GM18907 (cell line): ENCODE data around the gene ALKBH5.

Source experiments
- ATAC-seq: cut with Tn5 transposase; IDR thresholded peaks from one replicate; pipeline ENCODE4 v1.9.1; 2021; ENCODE audit warnings: mild to moderate bottlenecking, moderate library complexity; ENCODE audit not compliant: unreplicated experiment

The ALKBH5 gene

DNA sequence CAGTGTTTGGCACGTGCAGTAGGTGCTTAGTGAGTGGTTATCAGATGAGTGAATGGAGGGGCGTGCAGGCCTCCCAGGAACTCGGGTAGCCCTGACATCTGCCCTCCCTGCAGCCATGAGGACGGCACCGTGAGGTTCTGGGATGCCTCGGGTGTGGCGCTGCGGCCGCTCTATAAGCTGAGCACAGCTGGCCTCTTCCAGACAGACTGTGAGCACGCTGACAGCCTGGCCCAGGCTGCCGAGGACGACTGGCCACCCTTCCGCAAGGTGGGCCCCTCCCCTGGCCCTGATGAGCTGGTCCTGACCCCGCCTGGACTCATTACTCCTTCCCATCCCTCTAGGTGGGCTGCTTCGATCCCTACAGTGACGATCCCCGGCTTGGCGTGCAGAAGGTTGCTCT lies 52.9 kb downstream of the ALKBH5 start:
- ATAC-seq, result no peak

DNA sequence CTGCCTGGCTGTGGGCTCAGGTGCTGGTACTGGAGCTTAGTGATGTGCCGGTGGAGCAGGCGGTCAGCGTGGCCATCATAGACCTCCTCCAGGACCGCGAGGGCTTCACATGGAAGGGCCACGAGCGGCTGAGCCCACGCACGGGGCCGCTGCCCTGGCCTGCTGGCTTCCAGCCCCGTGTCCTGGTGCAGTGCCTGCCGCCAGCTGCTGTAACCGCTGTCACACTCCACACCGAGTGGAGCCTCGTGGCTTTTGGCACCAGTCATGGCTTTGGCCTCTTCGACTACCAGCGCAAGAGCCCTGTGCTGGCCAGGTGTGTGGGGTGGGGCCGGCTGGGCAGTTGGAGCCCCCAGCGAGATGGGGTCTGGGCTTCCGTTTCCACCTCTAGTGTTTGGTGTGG lies 53.8 kb downstream of the ALKBH5 start:
- ATAC-seq, result no peak

DNA sequence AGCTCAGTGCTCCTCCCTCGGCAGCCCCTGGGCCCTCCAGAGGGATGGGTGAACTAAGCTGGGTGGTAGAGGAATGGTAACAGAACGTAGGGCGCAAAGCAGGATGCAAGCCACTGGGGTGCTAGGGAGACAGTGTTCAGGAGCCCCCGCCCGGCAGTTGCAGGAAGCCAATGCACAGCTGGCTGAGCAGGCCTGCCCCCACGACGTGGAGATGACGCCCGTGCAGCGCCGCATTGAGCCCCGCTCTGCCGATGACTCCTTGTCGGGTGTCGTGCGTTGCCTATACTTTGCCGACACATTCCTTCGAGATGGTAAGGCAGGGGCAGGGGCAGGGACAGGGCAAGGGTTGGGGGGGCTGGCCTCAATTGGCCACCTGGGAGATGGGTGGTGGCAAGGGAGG lies 54.7 kb downstream of the ALKBH5 start:
- no peak for ATAC-seq

DNA sequence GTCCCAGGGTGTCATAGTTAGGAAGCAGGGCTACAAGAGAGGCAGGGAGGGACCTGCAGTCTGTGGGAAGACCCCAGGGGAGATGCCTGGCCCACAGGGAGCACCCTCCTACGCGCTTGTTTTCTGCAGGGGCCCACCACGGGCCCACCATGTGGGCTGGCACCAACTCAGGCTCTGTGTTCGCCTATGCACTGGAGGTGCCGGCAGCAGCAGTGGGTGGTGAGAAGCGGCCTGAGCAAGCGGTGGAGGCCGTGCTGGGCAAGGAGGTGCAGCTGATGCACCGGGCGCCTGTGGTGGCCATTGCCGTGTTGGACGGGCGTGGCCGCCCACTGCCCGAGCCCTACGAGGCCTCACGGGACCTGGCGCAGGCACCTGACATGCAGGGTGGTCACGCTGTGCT lies 56.8 kb downstream of the ALKBH5 start:
- ATAC-seq, result no peak

DNA sequence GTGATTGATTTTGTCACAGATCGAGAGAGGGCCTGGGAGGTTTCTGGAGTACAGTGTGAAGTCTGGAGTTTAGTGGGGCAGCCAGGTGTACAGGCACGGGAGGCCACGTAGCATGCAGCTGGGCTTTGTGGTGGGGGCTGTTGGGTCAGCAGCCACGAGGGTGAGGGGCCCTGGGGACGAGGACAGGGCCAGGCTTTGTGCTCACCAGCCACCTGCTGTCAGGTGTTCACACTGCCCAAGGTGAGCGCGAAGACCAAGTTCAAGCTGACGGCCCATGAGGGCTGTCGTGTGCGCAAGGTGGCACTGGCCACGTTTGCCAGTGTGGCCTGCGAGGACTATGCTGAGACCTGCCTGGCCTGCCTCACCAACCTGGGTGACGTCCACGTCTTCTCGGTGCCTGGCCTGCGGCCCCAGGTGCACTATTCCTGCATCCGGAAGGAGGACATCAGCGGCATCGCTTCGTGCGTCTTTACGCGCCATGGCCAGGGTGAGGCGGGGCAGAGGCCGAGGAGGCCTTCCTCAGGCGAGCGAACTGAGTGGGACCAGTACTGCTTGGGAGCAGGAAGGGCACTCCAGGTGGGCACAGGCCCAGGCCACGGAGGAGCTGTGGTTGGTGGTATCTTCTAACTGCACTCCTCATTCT lies 57.7 kb downstream of the ALKBH5 start:
- no peak for ATAC-seq

DNA sequence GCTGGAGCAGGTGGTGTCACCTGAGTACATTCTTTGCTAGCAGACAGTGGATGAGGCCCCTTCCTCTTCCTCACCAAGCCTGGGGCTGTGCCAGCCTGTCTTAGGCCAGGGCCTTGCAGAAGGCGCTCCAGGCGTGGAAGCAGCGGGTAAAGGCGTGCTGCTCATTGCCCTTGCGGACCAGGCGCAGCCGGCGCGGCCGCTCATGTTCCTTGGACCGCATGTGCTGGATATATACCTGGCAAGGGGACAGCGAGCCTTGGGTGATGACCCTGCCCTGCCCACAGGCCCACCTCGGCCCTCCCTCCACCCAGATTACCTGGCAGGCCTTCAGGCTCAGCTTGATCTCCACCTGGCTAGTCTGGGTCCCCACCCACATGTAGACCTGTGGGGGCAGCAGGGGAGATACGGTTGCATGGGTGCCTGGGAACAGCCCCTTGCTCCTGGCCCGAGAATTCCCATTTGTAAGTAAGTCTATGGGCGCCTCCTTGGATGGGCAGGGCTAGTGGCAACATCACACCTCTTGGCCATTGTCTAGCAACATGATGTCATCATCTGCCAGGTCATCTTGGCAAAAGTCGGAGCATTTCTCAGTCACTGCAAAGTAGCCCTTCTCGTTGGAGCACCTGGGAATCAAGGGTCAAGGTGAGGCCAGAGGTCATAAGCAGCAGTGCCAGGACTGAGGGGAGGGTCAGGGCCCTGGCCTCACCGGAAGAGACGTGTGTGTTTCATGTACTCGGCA lies 61.6 kb downstream of the ALKBH5 start:
- ATAC-seq, result no peak

DNA sequence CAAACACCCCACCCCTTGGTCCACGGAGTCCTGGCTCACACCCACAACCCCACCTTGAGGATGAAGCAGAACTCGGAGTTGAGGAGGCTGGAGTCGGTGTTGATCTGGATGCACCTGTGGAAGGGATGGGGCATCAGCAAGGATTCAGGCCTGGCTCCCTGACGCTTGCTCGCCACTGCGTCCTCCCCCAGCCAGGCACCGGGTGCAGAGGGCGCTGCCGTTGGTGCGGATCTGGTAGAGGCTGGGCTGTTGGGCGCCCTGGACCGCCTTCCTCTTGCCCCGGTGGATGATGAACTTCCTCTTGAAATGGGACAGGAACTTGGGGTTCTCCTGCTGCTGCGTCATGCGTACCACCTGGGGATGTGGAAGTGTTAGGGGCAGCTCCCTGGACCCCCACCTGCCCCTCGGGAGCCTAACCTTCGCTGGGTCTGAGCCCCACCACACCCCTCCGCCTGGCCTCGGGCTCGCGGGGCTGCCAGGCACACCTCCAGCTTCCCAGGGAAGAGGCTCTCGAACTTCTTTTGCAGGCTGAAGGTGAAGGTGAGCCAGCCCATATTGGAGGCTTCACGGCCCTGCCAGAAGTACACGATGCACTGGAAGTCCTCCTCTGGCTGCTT lies 62.6 kb downstream of the ALKBH5 start:
- no peak for ATAC-seq

DNA sequence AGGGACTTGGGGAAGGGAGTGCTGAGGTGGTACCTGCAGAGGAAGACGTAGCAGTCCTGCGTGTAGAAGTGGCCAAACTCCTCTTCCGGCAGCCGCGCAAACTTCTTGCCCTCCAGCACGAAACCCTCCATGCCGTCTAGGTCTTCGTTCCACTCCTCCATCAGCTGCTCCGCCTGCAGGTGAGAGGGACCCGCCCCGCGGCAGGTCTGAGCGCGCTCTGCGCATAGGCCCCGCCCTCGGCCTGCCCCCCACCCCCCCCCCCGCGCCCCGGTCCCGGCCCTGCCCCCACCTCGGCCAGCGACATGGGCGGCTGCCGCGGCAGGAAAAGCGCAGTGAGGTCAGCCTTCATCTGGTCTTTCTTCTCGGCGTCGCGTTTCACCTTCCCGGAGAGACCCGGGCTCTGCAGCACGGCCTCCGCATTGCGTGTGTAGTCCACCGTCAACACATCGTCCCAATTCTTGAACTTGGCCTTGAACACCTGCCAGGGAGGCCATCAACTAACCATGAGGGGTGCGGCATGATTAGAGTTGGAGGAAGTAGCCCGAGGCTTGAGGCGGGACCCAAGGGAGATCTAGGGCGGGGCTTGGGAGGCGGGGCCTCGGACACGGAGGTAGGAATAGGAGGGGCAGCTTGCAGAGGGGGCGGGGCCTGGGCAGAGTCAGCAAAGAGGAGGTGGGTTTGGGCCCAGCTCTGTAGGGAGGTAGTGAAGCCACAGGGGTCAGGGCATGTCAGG lies 63.4 kb downstream of the ALKBH5 start:
- no peak for ATAC-seq

DNA sequence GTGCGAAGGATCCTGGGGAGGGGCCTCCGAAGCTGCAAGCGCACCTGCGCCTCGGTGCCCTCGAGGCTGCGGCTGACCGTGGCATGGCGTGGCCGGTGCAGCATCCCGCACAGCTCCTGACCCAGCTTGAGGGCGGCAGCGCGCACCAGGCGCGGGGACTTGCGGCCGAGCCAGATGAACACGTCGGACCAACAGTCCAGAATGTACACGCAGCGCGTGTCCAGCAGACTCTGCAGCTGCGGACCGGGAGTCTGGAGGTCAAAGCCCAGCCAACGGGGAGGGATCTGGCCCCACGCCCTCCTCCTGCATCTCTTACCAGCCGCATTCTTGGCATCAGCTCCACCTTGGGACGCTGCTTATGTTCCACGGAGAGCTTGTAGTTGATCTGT lies 64.0 kb downstream of the ALKBH5 start:
- ATAC-seq, result no peak

DNA sequence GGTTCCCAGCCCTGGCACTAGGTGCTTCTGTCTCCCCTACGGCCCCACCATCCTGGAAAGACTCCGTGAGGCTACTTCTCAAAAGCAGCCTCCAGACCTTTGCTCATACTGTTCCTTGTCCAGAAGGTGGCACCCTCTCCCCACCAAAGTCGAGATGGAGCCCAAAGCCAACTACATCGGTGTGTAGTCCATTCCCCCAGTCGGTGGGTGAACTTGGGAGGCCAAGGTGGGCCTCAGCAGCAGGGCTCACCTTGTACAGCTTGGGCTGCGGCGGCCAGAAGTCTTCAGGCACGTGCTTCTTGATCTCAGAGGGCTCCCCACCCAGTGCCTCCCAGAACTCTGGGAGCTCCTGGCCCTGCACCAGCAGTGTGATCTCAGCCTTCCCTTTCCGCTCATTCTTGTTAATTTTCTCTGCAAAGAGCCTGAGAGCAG lies 64.7 kb downstream of the ALKBH5 start:
- ATAC-seq, result no peak

DNA sequence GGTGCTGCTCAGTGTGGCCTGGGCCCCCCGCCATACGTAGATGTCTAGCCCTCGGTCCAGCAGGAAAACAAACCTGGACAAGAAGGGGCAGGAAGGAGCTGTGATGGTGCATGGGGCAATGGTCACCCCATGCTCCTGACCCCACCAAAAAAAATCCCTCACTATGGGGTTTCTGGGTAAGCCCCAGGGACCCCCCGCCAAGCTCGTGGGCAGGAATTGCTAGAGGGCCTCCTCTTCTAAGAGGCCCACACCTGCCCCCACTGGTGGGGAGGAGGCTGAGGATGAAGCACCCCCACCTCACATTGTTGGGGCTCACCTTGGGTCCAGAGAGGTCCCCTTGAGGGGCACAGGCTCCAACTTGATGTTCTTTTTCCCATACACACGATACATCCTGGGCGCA lies 65.2 kb downstream of the ALKBH5 start:
- no peak for ATAC-seq

DNA sequence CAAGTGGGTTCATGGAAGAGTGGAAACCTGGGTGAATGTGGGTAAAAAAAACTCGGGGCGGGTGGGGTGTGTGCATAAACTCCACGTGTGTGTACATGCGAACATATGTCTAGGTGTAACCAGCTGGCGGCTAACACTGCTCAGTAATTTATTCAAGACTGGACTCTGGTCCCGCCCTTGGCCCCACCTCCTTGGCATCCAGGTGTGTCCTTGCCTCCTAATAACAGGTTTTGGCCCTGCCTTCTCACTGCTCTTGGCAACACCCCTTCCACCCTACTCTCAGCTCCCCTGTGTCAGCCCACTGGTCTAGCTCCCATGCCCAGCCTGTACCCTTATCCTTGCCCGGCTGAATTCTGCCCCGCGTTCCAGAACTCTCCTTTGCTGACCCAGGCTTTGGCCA lies 66.6 kb downstream of the ALKBH5 start:
- ATAC-seq, result no peak

DNA sequence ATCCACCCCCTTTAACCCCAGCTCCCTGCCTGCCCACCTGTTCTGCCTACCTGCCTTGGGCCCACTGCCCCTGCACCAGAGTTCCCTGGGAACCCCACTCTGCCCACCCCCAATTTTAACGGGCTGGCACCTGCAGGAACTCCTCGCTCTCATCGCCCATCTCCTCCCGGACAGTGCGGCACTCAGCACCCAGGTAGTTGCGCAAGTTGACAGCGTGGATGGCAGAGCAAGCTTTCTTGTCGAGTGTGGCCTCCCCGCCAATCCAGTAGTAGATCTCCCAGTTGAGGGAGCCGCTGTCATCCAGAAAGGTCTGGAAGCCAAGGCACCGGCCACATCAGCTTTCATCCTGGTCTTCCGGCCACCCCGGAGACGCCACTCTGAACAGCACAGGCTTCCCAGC lies 67.1 kb downstream of the ALKBH5 start:
- no peak for ATAC-seq

DNA sequence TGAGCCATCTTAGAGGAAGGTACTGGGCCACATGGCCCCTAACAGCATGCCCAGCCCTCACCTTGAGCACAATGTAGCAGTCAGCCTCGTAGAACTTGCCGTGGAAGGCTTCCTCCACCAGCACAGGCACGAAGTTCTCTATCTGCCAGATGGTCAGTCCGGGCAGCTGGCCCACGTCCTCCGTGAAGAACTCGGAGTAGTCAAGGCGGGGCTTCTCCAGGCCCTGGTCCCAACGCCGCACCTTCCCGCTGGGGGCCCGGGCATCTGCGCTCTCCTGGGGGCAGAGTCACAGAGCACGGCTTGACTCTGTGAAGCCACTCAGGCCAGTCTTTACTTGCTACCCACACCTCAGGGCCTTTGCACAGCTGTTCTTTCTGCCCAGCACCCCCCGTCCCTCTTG lies 67.6 kb downstream of the ALKBH5 start:
- ATAC-seq, result no peak

DNA sequence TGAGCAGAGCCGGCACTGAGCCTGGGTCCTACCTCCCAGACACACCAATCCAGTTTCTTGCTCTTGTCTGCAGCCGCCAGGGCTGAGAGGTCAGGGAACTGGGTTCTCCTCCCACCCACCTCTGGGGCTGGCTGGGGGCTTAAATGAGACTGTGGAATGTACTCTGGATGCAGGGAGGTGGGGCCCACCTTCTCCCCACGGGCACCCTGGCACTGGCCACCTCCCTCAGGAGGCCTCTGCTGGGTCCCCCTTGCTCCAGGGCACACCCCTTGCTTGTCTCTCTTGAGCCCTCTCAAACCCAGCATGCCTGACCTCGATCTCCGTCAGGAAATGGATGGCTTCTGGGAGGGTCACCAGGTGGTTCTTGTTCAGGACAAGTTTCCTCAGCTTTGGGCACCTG lies 68.5 kb downstream of the ALKBH5 start:
- no peak for ATAC-seq

DNA sequence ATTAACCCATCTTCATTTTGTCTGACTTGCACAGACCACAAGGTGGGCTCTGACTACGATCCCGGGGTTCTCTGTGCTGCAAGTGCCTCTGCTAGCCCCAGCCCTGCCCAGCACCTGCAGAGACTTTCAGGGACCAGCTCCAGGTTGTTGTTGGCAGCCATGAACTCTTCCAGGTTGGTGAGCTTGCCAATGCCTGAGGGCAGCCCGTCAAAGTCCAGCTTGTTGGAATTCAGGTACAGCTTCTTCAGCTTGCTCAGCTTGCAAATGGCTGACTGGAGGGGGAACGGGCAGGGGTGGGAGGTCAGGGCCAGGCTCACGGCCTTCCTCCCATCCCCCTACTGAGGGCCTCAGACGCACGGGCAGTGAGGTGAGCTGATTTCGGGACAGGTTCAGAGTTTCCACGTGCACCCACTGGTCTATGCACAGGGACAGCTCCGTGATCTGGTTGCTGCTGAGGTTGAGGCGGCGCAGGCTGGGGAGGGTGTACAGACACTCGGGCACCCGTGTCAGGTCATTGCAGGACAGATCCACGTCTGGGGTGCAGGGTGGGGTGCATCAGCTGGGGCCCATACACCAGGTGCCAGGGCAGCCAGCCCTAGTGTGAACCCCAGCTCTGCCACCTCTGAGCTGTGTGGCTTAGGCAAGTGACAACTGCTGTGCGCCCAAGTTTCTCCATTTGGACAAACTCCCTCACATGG lies 69.7 kb downstream of the ALKBH5 start:
- ATAC-seq, result no peak

DNA sequence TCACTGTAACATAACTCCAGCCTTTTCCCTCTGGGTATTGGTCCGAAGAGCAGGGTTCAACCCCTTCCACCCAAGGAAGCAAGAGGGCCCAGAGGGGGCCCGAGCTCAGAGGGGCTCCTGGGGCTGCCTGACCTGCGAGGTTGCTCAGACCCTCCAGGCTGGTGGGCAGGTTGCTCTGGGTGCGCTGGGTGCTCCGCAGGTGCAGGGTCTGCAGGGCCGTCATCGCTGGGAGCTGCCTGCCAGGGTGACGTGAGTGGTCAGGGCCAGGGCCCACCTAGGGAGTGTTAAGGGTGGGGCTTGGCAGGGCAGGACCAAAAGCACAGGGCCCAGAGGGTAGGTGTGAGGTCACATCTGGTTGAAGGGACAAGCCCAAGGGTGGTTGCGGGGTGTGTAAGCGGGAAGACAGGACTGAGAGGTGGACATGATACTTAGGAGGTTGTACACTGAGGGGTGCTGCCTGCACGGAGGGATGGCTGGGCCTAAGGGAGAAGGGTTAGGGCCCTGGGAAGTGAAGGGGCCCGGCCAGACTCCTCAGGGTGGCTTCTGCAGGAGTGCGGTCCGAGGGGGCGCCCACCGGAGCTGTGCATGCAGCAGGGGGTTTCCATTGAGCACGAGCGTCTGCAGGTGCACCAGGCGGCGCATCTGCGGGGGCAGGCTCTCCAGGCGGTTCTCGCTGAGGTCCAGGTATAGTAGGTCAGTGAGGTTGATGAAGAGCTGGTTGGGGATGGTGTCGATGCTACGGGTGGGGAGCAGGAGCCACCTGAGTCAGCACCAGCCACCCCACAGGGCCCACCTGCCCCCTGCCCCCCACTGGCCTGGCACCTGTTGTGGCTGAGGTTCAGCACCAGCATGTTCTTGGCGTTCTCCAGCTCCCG lies 70.6 kb downstream of the ALKBH5 start:
- no peak for ATAC-seq

DNA sequence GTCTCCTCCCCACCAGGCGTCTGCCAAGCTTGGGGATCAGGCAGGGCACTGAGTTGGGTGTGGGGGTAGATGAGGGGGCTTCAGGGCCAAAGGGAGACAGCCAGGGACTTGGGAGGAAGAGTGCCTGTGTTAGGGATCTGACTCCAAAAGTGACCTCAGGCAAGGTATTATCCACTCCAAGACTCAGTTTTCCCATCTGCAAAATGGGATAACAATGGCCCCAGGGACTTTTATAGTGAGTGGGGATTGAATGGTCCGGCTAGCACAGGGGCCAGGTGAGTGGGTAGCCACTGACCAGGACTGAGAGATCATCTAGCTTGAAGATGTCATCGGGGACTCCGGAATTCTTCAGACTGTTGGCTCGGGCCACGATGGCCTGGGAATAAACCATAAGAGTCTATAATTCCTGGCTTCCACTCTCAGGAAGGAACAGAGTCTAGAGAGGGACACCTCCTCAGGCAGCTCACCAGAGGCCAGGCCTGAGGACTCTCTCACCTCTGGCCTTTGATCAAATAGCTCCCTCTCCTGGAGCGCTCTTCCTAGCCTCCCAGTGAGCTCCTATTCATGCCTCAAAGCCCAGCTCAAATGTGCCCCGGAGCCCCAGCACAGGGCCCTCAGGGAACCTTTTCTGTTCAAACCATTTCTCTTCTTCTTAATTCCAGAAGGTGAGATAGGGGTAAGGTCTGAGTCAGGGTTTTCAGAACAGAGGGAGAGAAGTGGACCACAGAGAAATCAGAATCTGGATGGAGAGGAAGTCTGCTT lies 71.4 kb downstream of the ALKBH5 start:
- no peak for ATAC-seq

DNA sequence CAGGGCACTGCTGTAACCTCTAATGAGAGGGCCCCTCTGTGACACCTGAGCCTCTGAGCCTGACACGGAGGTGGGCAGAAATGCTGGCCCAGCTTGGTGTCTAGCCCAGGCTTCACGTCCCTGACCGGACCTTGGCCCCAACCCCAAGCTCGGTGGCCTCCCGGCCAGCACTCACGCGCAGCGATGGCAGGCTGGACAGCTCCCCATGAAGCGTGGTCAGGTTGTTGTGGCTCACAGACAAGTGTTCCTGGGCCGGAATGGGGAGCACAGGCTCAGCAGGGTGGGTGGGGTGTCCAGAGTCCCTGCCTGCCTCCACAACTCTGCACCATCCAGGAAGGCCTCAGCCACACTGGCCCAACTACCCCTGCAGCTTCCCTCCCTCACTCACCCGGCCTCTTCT lies 72.7 kb downstream of the ALKBH5 start:
- ATAC-seq, result no peak
